Embryonic facial prominence (tissue), 1 donor: ENCODE measurements around the gene POR.
A peak's percentile ranks its signal among the peaks of the same experiment; 100 is the strongest.
"Not testable (repeated sequence)": the region's sequence is repeated elsewhere in the genome, so short reads cannot be mapped to it uniquely, and the experiment has no call there.

ENCODE experiments used
- DNase-seq: peaks from one replicate; pipeline ENCODE4 v3.0.0-alpha.2; 2016; ENCODE audit errors: extremely low spot score

The POR gene

DNA sequence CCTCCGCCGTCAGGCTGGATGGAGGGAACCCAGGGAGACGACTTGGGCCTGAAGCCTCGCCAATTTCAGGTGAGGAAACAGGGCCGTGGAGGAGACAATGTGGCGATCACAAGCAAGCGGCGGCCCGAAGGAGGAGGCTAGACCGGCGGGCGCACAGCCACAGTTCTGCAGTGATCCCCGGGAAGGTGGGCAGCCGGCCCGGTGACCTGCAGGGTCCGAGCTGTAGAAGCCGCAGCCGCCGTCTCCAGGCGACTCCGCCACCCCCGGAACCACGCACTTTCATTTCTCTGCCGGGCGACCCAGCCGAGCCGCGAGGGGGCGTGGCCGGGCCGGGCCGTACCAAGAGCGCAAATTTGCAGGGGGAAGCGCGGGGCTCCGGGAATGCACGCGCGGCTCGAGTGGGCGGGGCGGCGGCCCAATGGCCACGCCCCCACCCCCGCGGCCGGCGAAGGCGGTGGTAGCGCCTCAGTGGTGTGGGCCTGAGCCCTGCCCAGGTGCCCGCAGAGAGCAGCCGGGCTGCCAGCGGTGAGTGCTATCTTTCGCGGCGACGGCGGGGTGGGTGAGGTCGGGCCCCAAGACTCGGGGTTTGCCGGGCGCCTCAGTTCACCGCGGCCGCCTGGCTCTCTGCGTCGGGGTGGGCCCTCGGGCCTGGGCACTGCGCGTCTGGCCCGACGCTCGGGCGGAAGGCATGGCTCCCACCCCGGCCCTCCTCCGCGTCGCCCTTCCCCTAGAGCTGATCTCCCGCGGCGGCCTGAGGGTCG, at the start of gene POR:
TSS of gene POR (plus strand) at position 501 of the 761 bp plus-strand sequence. CDS start 38,847 bp downstream, outside the sequence.
- peak; percentile 76 for DNase-seq

DNA sequence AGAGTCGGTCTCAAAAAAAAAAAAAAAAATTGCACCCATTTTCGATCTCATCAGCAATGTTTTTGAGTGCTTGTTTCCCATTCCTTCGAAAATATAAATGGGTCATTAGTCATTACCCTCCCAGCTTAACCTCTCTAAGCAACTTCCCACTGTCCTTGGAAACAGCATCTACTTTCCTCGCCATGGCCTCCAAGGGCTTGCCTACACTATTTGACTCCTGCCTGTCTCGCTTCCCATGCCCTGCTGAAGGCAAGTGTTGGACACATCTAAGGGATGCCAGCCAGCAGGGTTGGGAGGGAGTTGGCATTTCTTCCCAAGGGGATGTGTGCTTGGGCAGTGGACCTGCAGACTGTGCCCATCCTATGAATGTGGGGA, 48.9 kb upstream of the POR start:
- DNase-seq: no peak

DNA sequence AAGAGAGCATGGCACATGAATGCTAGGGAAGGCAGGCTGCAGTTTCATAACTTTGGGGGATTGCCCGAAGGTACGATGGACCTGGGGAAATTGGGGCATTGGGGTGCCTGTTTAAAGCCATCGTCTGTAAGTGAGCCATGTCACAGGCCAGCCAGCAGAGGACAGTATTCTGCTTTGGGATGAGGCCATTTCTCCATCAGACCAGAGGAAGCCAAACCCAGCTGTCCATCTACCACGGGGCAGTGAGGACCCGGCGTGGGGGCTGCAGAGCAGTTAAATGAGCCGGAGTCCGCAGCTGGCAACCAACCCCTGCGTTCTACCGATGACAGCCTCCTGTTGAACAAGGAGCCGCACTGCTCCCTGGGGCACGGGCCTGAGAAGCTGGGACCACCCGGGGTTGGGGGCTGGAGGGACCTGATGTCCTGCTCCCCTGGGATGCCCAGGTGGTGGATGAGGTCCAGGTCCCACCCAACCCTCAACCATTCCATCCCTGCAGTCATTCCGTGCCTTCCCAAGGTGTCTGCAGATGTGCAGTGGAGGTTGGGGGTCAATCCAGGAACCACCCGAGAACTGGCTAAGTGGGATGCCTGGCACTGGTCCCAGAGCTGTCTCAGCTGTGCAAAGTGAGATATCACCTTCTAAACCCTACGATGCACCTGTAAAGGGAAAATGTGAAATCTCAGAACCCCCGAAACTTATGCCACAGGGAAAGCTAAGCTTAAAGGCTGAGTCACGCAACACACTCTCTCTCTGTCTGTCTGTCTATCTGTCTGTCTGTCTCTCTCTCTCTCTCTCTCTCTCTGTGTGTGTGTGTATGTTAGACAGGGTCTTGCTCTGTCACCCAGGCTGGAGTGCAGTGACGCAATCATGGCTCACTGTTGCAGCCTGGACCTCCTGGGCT, 48.2 kb upstream of the POR start:
- no peak for DNase-seq

GRCh38 chr7:75867390-75867717, 47.6 kb upstream of the POR start:
- DNase-seq: no peak

- no peak for DNase-seq
Observed at GRCh38 chr7:75868153-75868552, 46.8 kb upstream of the POR start.

DNA sequence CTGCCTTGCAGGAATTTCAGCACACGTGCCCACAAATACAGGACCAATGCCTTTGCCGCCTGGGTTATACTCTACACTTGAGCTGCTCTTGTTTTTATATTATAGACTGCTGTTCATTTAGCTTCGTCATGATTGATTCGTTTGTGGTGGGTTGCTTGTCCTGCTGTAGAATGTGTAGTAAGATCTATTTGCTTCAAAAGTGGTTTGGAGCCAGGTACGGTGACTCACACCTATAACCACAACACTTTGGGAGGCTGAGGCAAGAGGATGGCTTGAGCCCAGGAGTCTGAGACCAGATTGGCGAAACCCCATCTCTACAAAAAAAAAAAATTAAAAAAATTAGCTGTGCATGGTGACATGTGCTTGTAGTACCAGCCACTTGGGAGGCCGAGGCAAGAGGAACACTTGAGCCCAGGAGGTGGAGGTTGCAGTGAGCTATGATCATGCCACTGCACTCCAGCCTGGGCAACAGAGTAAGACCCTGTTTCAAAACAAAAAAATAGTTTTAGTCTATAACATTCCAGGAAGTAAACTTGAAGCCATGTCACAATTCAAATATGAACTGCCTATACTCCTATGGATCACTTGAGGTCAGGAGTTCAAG, 45.1 kb upstream of the POR start:
- DNase-seq: no peak

GRCh38 chr7:75870557-75871161, 44.3 kb upstream of the POR start:
- DNase-seq: no peak

DNA sequence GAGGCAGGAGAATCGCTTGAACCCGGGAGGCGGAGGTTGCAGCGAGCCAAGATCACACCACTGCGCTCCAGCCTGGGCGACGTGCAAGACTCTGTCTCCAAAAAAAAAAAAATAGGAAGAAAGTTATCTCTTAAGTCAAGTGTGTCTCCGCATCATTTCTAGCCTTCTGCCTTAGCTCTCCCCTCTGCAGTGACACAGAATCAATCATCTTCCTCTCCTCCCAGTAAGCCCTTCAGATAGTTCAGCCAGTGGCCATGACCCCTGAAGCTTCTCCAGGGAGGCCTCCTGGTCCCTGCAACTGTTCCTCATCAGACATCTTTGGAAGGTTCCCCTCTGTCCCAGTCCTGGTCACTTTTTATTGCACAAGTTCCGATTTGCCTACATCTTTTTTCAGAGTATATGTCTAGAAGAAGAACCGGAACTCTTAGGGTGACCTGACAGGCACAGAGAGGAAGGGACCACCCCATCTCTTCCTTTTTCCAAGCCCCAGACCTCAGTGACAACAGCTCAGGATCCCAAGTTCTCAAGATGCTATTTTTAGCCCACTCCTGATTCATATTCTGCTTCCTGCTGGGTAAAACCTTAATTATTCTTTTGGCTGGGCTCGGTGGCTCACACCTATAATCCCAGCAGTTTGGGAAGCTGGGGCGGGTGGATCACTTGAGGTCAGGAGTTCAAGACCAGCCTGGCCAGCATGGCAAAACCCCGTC, 42.7 kb upstream of the POR start:
- DNase-seq: no peak

- not testable (repeated sequence) for DNase-seq
Observed at GRCh38 chr7:75874180-75874579, 40.8 kb upstream of the POR start.

DNA sequence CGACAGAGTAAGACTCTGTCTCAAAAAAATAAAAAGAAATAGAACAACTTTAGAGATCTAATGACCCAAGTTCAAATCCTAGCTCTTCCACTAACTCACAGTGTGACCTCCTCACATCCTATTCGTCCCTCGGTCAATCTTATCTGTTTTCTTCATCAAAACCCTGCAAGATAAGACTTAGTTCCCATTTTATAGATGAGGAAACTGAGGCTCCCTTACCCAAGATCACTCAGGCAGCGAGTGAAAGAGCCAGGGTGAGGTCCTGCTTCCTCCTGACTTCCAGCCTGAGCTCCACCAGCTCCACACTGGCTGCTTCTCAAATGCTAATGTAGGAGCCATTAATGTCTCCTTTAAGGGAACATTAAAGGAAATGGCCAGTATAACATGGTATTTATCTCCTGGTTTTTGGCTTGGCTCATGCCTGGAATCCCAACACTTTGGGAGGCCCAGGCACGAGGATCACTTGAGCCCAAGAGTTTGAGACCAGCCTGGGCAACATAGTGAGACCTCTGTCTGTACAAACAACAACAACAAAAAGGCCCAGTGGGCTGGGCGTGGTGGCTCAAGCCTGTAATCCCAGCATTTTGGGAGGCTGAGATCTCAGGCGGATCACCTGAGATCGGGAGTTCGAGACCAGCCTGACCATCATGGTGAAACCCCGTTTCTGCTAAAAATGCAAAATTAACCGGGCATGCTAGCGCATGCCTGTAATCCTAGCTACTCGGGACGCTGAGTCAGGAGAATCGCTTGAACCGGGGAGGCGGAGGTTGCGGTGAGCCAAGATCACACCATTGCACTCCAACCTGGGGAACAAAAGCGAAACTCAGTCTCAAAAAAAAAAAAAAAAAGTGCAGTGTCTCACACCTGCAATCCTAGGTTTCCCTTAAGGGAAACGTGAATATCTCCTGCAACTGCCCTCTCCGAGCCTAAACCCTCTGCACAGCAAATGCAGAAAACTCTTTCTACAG, 39.6 kb upstream of the POR start:
- DNase-seq: no peak

DNA sequence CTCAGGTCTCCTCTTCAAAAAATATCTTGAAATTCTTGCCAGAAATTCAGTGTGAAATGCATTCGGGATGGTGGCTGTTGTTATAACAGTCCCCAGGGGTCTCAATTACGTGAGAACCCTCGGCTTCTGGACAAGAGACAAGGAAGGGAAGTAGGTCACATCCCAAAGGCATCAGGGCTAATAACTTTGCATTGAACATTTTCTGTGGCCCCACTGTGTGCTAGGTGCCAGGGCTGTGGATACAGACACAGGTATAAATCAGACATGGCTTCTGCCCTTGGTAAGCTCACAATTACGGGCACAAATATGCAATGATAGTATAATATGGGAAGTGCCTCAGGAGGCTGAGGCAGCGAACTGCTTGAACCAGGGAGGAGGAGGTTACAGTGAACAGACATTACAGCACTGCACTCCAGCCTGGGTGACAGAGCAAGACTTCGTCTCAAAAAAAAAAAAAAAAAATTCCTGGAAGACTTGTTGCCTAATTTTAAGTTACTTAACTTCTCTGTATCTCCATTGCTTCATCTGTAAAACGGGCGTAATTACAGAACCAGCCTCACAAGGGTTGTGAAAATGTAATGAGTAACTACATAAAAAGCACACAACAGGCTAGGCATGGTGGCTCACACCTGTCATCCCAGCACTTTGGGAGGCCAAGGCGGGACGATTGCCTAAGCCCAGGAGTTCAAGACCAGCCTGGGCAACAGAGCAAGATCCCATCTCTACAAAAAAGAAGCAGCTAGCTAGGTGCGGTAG, 38.7 kb upstream of the POR start:
- DNase-seq: no peak

- no peak for DNase-seq
Observed at GRCh38 chr7:75878312-75878768, 36.6 kb upstream of the POR start.

GRCh38 chr7:75878769-75879611, 36.0 kb upstream of the POR start, which contains the start of gene RHBDD2:
RHBDD2 (plus strand) TSS chr7:75879034; CDS start chr7:75879083, 49 bp downstream.
- peak; percentile 81 for DNase-seq

DNA sequence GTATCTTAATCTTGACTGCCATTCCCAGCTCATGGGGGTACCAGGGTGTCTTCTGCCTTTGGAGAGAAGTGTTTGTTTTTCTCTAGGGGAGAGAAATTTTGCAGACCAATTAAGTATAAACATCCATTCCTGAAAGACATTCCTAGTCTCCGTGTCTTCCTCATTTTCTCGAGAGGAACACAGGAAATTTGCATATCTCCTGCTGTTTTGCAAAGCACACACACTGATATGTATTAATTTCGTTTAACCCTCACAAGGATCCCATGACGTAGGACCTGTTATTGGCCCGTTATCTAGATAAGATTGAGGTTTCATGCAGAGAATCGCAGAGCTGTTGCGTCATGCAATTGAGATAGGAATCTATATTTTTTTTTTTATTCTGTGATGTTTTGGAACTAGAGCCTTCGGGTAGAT, 35.2 kb upstream of the POR start:
- DNase-seq: no peak

DNA sequence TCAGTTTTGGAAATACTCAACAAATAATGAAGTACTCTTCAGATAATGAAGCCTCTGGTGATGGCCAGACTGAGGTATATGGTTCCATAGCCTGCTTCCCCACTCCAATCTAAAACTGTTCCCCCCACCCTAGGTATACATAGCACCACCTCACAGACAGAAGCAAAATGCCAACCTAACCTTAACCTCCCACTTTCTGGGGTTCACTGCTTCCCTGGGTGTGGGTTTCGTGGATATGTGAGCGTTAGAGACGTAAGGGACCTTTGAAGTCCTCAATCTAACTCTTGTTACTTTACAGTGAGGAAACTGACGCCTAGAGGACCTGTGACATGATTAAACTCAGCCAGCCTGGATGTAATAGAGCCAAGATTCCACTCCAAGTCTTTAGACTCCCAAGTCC, 34.7 kb upstream of the POR start:
- no peak for DNase-seq

- no peak for DNase-seq
Observed at GRCh38 chr7:75881436-75882095, 33.4 kb upstream of the POR start.

- DNase-seq: not testable (repeated sequence)
Observed at GRCh38 chr7:75883265-75883824, 31.6 kb upstream of the POR start.

GRCh38 chr7:75884476-75884875, 30.5 kb upstream of the POR start:
- no peak for DNase-seq
